ENCODE measurements around the gene FLOT2.
"Not testable (repeated sequence)": the region's sequence is repeated elsewhere in the genome, so short reads cannot be mapped to it uniquely, and the experiment has no call there.

FLOT2 gene

GRCh38 chr17:28910534-28910933 is 13.0 kb upstream of the FLOT2 start:
- Mint-ChIP-seq H3K4me3 (no peak overlapping the region), H3K27me3 (no peaks in the 10 kb centered on the region), H3K27ac (peak overlapping the region in 1 of 2 donors; percentile 10), H3K36me3 (ENCODE audit: insufficient read depth) (peaks cover 85% of the 10 kb centered on the region), H3K9me3 (no peaks in the 10 kb centered on the region), H3K4me1 (ENCODE audit: low read depth in 2 of 2) (peaks cover 3 to 4% of the 10 kb centered on the region in 2 donors)
- no peak for ATAC-seq (replicated peaks)
- DNase-seq: no peak

GRCh38 chr17:28908640-28909167 is 11.2 kb upstream of the FLOT2 start:
- Mint-ChIP-seq H3K36me3 (ENCODE audit: insufficient read depth) (peaks cover 79% of the 10 kb centered on the region), H3K4me3 (no peak overlapping the region), H3K27ac (peak overlapping the region; percentile 16 to 66), H3K27me3 (no peaks in the 10 kb centered on the region), H3K4me1 (ENCODE audit: low read depth in 2 of 2) (peaks cover under 1 to 5% of the 10 kb centered on the region in 2 donors), H3K9me3 (no peaks in the 10 kb centered on the region)
- no peak for ATAC-seq (replicated peaks)
- DNase-seq: no peak

- ATAC-seq (replicated peaks) (no peak), DNase-seq (no peak)
- Mint-ChIP-seq H3K4me3 (no peak overlapping the region), H3K9me3 (no peaks in the 10 kb centered on the region), H3K27me3 (no peaks in the 10 kb centered on the region), H3K36me3 (ENCODE audit: insufficient read depth) (peaks cover 76% of the 10 kb centered on the region), H3K27ac (peak overlapping the region in 1 of 2 donors; percentile 66), H3K4me1 (ENCODE audit: low read depth in 2 of 2) (peaks cover 7 to 10% of the 10 kb centered on the region in 2 donors)
Observed at GRCh38 chr17:28907709-28908475, 10.4 kb upstream of the FLOT2 start.

- H3K27me3 Mint-ChIP-seq: no peaks in the 10 kb centered on the region
Observed at GRCh38 chr17:28906706-28907438, 9.3 kb upstream of the FLOT2 start.

GRCh38 chr17:28906276-28906675 is 8.7 kb upstream of the FLOT2 start:
- no peak for ATAC-seq (replicated peaks)
- peak overlapping the region in 1 of 2 donors; percentile 1 for H3K4me3 Mint-ChIP-seq
- peaks cover 63% of the 10 kb centered on the region for H3K36me3 Mint-ChIP-seq (ENCODE audit: insufficient read depth)
- peaks cover 16 to 20% of the 10 kb centered on the region in 2 donors for H3K4me1 Mint-ChIP-seq (ENCODE audit: low read depth in 2 of 2)
- no peaks in the 10 kb centered on the region for H3K27me3 Mint-ChIP-seq
- H3K27ac Mint-ChIP-seq: peak overlapping the region in 1 of 2 donors; percentile 46
- no peak for DNase-seq
- no peaks in the 10 kb centered on the region for H3K9me3 Mint-ChIP-seq

More at GRCh38 chr17:28906706-28907438, 9.3 kb upstream of the FLOT2 start:
- Mint-ChIP-seq H3K9me3 (no peaks in the 10 kb centered on the region), H3K36me3 (ENCODE audit: insufficient read depth) (peaks cover 65% of the 10 kb centered on the region), H3K4me1 (ENCODE audit: low read depth in 2 of 2) (peaks cover 11 to 15% of the 10 kb centered on the region in 2 donors), H3K27ac (peak overlapping the region in 1 of 2 donors; percentile 46), H3K4me3 (peak overlapping the region in 1 of 2 donors; percentile 1)
- no peak for DNase-seq
- no peak for ATAC-seq (replicated peaks)

- H3K4me1 Mint-ChIP-seq (ENCODE audit: low read depth in 2 of 2): peaks cover 23 to 27% of the 10 kb centered on the region in 2 donors
- peak overlapping the region; percentile 78 to 88 for H3K27ac Mint-ChIP-seq
- DNase-seq (no peak), ATAC-seq (replicated peaks) (no peak)
- H3K9me3 Mint-ChIP-seq: no peaks in the 10 kb centered on the region
- peaks cover 50% of the 10 kb centered on the region for H3K36me3 Mint-ChIP-seq (ENCODE audit: insufficient read depth)
- H3K4me3 Mint-ChIP-seq: no peak overlapping the region
- H3K27me3 Mint-ChIP-seq: no peaks in the 10 kb centered on the region
Observed at GRCh38 chr17:28904800-28905199, 7.3 kb upstream of the FLOT2 start.

- Mint-ChIP-seq H3K36me3 (ENCODE audit: insufficient read depth) (peaks cover 39% of the 10 kb centered on the region), H3K4me1 (ENCODE audit: low read depth in 2 of 2) (peaks cover 25 to 34% of the 10 kb centered on the region in 2 donors), H3K4me3 (peak overlapping the region; percentile 82 to 87), H3K27ac (peak overlapping the region in 1 of 2 donors; percentile 86)
- H3K9me3 Mint-ChIP-seq; ATAC-seq (replicated peaks); DNase-seq; H3K27me3 Mint-ChIP-seq: not testable (repeated sequence)
Observed at GRCh38 chr17:28903546-28903841, 6.0 kb upstream of the FLOT2 start.

- Mint-ChIP-seq H3K27ac (peak within 1 kb of the TSS; percentile 86 to 91), H3K9me3 (no peaks in the 10 kb centered on the region), H3K36me3 (ENCODE audit: insufficient read depth) (peaks cover 39% of the 10 kb centered on the region), H3K27me3 (no peaks in the 10 kb centered on the region), H3K4me3 (peak within 1 kb of the TSS; percentile 82 to 87), H3K4me1 (ENCODE audit: low read depth in 2 of 2) (peaks cover 29 to 36% of the 10 kb centered on the region in 2 donors)
- DNase-seq (peak; percentile 93 to 97 (median 93)), ATAC-seq (replicated peaks) (peak; percentile 86)
Observed at GRCh38 chr17:28902819-28903545, 5.4 kb upstream of the FLOT2 start, which contains the start of gene DHRS13. Gene DHRS13 (minus strand): TSS chr17:28903079. CDS start chr17:28902944, 135 bp downstream.

GRCh38 chr17:28901866-28902818 is 4.6 kb upstream of the FLOT2 start:
- Mint-ChIP-seq H3K36me3 (ENCODE audit: insufficient read depth) (peaks cover 41% of the 10 kb centered on the region), H3K4me3 (peak overlapping the region; percentile 82 to 87), H3K4me1 (ENCODE audit: low read depth in 2 of 2) (peaks cover 33 to 41% of the 10 kb centered on the region in 2 donors), H3K27me3 (no peaks in the 10 kb centered on the region), H3K9me3 (no peaks in the 10 kb centered on the region), H3K27ac (peak overlapping the region; percentile 86 to 91)
- DNase-seq (peak in 1 of 3 experiments; percentile 39), ATAC-seq (replicated peaks) (peak; percentile 39)

GRCh38 chr17:28900986-28901726 is 3.6 kb upstream of the FLOT2 start:
- H3K36me3 Mint-ChIP-seq (ENCODE audit: insufficient read depth): peaks cover 37% of the 10 kb centered on the region
- peak overlapping the region in 1 of 2 donors; percentile 86 for H3K27ac Mint-ChIP-seq
- peaks cover 40 to 49% of the 10 kb centered on the region in 2 donors for H3K4me1 Mint-ChIP-seq (ENCODE audit: low read depth in 2 of 2)
- H3K27me3 Mint-ChIP-seq: no peaks in the 10 kb centered on the region
- no peaks in the 10 kb centered on the region for H3K9me3 Mint-ChIP-seq
- H3K4me3 Mint-ChIP-seq: peak overlapping the region; percentile 82 to 87
- DNase-seq (no peak), ATAC-seq (replicated peaks) (no peak)

- DNase-seq: no peak
- no peak overlapping the region for H3K27ac Mint-ChIP-seq
- peak overlapping the region in 1 of 2 donors; percentile 31 for H3K4me3 Mint-ChIP-seq
- H3K9me3 Mint-ChIP-seq: no peaks in the 10 kb centered on the region
- ATAC-seq (replicated peaks): no peak
- peaks cover 26% of the 10 kb centered on the region for H3K36me3 Mint-ChIP-seq (ENCODE audit: insufficient read depth)
- H3K27me3 Mint-ChIP-seq: no peaks in the 10 kb centered on the region
- H3K4me1 Mint-ChIP-seq (ENCODE audit: low read depth in 2 of 2): peaks cover 46 to 57% of the 10 kb centered on the region in 2 donors
Observed at GRCh38 chr17:28899212-28899815, 1.8 kb upstream of the FLOT2 start.
